GM12801 (cell line): ENCODE results near the gene USP11.

Source experiments
- CTCF ChIP-seq: IDR thresholded peaks from one replicate; pipeline ENCODE4 v1.5.1; 2011; ENCODE audit warnings: control low read depth; ENCODE audit not compliant: insufficient read length; ENCODE audit errors: extremely low read depth

USP11 gene

GRCh38 chrX:47206316-47206715 lies 26.5 kb upstream of the USP11 start:
- TF ChIP-seq CTCF = no peak

- no peak for TF ChIP-seq CTCF
These were observed 24.7 kb upstream of the USP11 start for GRCh38 chrX:47208108-47208507.

- TF ChIP-seq CTCF = no peak
These were observed 23.1 kb upstream of the USP11 start for GRCh38 chrX:47209508-47210238.

GRCh38 chrX:47210661-47211425 lies 22.0 kb upstream of the USP11 start:
- TF ChIP-seq CTCF = no peak

GRCh38 chrX:47212381-47213293 lies 20.2 kb upstream of the USP11 start:
- TF ChIP-seq CTCF = no peak

- no peak for TF ChIP-seq CTCF
These were observed 18.3 kb upstream of the USP11 start for GRCh38 chrX:47214435-47215077.

- TF ChIP-seq CTCF = no peak
These were observed 17.4 kb upstream of the USP11 start for GRCh38 chrX:47215291-47215900.
